Measurements from ENCODE around the gene NFASC.

NFASC gene

GRCh38 chr1:204944662-204945061 is 74.0 kb downstream of the NFASC start:
- no peak overlapping the region for H3K4me3 ChIP-seq (replicated peaks; ENCODE audit: low read depth, low read length)
- no peak for TF ChIP-seq CTCF (IDR thresholded peaks at IDR 0.05; ENCODE audit: low read depth, low read length, missing control alignments)
- DNase-seq (ENCODE audit: extremely low read depth, low read depth), result no peak

- DNase-seq (ENCODE audit: extremely low read depth, low read depth), result no peak
- TF ChIP-seq CTCF (IDR thresholded peaks at IDR 0.05; ENCODE audit: low read depth, low read length, missing control alignments), result no peak
- H3K4me3 ChIP-seq (replicated peaks; ENCODE audit: low read depth, low read length), result no peak overlapping the region
Observed at GRCh38 chr1:204945565-204945977, 74.9 kb downstream of the NFASC start.

DNA sequence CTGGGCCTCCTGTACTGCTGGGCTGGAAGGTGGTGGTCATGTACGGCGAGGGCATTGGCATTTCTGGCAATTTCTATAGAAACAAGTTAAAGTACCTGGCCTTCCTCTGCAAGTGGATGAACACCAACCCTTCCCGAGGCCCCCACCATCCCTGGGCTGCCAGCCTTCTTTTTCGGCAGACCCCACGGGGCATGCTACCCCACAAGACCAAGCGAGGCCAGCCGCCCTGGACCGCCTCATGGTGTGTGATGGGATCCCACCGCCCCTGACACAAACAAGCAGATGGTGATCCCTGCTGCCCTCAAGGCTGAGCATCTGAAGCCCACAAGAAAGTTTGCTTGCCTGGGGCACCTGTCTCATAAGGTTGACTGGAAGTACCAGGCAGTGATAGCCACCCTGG is 76.0 kb downstream of the NFASC start:
- no peak overlapping the region for H3K4me3 ChIP-seq (replicated peaks; ENCODE audit: low read depth, low read length)
- TF ChIP-seq CTCF (IDR thresholded peaks at IDR 0.05; ENCODE audit: low read depth, low read length, missing control alignments), result no peak

DNA sequence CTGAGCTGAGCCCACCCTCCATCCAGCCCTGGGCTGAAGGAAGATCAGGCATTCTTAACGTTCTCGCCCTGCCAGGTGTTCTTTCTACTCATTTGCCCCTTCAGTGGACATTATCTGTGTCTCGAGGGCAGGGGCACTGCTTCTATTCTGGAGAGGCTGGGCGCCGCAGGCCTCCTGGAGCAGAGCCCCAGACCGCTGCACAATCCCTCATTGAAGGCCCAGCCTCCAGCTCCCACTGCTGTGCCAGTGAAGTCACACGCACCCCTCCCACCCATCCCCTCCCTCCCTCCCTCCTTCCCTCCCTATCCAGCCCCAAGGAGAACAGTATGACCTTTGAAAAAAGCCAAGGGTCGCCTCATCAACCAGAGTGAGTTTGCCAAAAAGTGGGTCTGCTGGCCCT is 76.7 kb downstream of the NFASC start:
- no peak overlapping the region for H3K4me3 ChIP-seq (replicated peaks; ENCODE audit: low read depth, low read length)
- TF ChIP-seq CTCF (IDR thresholded peaks at IDR 0.05; ENCODE audit: low read depth, low read length, missing control alignments), result no peak
- no peak for DNase-seq (ENCODE audit: extremely low read depth, low read depth)

More for the DNA sequence above, 76.0 kb downstream of the NFASC start:
- DNase-seq (ENCODE audit: extremely low read depth, low read depth), result no peak

DNA sequence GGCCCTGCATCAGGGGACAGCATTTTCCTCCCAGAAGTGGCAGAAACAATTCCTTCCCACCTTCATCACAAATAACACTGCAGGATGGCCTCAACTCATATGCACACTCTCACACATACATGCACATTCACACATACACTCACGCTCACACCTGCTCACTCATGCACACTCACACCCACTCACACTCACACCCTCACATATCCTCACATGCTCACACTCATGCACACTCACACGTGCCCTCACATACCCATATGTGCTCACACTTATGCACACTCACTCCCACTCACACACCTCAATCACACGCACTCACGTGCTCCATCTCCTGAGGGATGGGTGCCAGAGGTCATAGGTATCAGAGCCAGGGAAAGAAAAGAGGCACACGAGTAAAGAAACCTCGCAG is 77.1 kb downstream of the NFASC start:
- TF ChIP-seq CTCF (IDR thresholded peaks at IDR 0.05; ENCODE audit: low read depth, low read length, missing control alignments), result no peak
- DNase-seq (ENCODE audit: extremely low read depth, low read depth), result no peak
- no peak overlapping the region for H3K4me3 ChIP-seq (replicated peaks; ENCODE audit: low read depth, low read length)

GRCh38 chr1:204950353-204951001 is 79.8 kb downstream of the NFASC start:
- DNase-seq (ENCODE audit: extremely low read depth, low read depth), result no peak
- TF ChIP-seq CTCF (IDR thresholded peaks at IDR 0.05; ENCODE audit: low read depth, low read length, missing control alignments), result no peak
- H3K4me3 ChIP-seq (replicated peaks; ENCODE audit: low read depth, low read length), result no peak overlapping the region

Measured in HFF-Myc (cell line).